Endothelial cell (in vitro differentiated cells): ENCODE measurements around the gene CDK14. TPM values are rescaled to one million over a fixed set of nuclear protein-coding genes. Genes with fewer than 3 reads are reported as not detected.

Experiments used
- DNase-seq: peaks from one replicate; pipeline ENCODE4 v3.0.0; 2021; ENCODE audit warnings: low spot score
- H3K27ac Mint-ChIP-seq: one replicate; pipeline ENCODE4 v1.8.0; 2021; ENCODE audit warnings: mixed read lengths, inconsistent platforms; ENCODE audit not compliant: unreplicated experiment
- H3K27me3 Mint-ChIP-seq: one replicate; pipeline ENCODE4 v1.8.0; 2021; ENCODE audit warnings: mild to moderate bottlenecking, moderate library complexity, mixed read lengths, inconsistent platforms; ENCODE audit not compliant: unreplicated experiment
- H3K36me3 Mint-ChIP-seq: one replicate; pipeline ENCODE4 v1.8.0; 2021; ENCODE audit warnings: mild to moderate bottlenecking, low read depth, mixed read lengths, inconsistent platforms; ENCODE audit not compliant: unreplicated experiment
- H3K4me1 Mint-ChIP-seq: one replicate; pipeline ENCODE4 v1.8.0; 2021; ENCODE audit warnings: mild to moderate bottlenecking, mixed read lengths, inconsistent platforms; ENCODE audit not compliant: unreplicated experiment
- H3K4me3 Mint-ChIP-seq: one replicate; pipeline ENCODE4 v1.8.0; 2021; ENCODE audit warnings: mild to moderate bottlenecking, mixed read lengths, inconsistent platforms; ENCODE audit not compliant: unreplicated experiment
- H3K9me3 Mint-ChIP-seq: one replicate; pipeline ENCODE4 v1.8.0; 2021; ENCODE audit warnings: mixed read lengths, inconsistent platforms; ENCODE audit not compliant: unreplicated experiment
- total RNA-seq: library from RNA; stranded (reverse); fragmentation: NEBNext Ultra II Directional; extraction: Animal tissue kit (Norgen Biotek cat#: 25700); gene quantifications from one replicate; pipeline ENCODE4 v1.2.1, GENCODE V29; 2021; ENCODE audit not compliant: unreplicated experiment
- TF ChIP-seq, protein P1 (sequence below): fragments of 200-600 bp; sonication (generic); IDR thresholded peaks from one replicate; pipeline ENCODE4 v1.5.0; 2021; ENCODE audit warnings: antibody characterized with exemption; ENCODE audit not compliant: unreplicated experiment

Gene CDK14
- total RNA-seq, 1 donor from 2014 or later = 30.2 TPM

DNA sequence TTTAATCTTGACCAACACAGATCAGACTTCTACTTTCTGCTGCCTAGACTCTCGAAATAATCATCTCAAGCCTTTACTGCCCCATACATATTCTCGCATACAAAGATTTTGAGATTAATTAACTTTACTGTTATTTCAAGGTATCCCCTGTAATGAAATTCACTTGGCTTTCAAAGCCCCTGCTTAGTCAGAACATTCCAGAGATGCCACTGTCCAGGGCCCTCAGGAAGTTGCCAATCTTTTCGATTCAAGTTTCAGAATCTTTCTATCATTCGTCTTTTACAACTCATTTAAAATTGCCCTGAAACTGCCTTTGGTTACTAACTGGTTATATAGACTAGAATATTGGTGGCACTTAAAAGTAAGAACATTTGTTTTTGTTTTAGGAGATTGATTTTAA lies 320.2 kb downstream of the CDK14 start:
- no peak overlapping the region for H3K4me3 Mint-ChIP-seq
- H3K36me3 Mint-ChIP-seq = no peaks in the 10 kb centered on the region
- no peaks in the 10 kb centered on the region for H3K9me3 Mint-ChIP-seq
- H3K27ac Mint-ChIP-seq = no peak overlapping the region
- TF ChIP-seq, protein P1, sequence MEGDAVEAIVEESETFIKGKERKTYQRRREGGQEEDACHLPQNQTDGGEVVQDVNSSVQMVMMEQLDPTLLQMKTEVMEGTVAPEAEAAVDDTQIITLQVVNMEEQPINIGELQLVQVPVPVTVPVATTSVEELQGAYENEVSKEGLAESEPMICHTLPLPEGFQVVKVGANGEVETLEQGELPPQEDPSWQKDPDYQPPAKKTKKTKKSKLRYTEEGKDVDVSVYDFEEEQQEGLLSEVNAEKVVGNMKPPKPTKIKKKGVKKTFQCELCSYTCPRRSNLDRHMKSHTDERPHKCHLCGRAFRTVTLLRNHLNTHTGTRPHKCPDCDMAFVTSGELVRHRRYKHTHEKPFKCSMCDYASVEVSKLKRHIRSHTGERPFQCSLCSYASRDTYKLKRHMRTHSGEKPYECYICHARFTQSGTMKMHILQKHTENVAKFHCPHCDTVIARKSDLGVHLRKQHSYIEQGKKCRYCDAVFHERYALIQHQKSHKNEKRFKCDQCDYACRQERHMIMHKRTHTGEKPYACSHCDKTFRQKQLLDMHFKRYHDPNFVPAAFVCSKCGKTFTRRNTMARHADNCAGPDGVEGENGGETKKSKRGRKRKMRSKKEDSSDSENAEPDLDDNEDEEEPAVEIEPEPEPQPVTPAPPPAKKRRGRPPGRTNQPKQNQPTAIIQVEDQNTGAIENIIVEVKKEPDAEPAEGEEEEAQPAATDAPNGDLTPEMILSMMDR = no peak
- peaks cover 3% of the 10 kb centered on the region for H3K27me3 Mint-ChIP-seq
- H3K4me1 Mint-ChIP-seq = no peaks in the 10 kb centered on the region
- DNase-seq = no peak

- Mint-ChIP-seq H3K4me3 (no peak overlapping the region), H3K27ac (no peak overlapping the region), H3K4me1 (no peaks in the 10 kb centered on the region), H3K36me3 (no peaks in the 10 kb centered on the region), H3K9me3 (no peaks in the 10 kb centered on the region), H3K27me3 (peaks cover 3% of the 10 kb centered on the region)
- no peak for DNase-seq
- TF ChIP-seq, protein P1 = no peak
Observed at GRCh38 chr7:90917539-90917938, 321.4 kb downstream of the CDK14 start.

- H3K4me3 Mint-ChIP-seq = no peak overlapping the region
Observed at GRCh38 chr7:90918303-90918702, 322.2 kb downstream of the CDK14 start.

GRCh38 chr7:90919816-90920215 lies 323.7 kb downstream of the CDK14 start:
- Mint-ChIP-seq H3K4me3 (no peak overlapping the region), H3K27me3 (no peaks in the 10 kb centered on the region), H3K4me1 (no peaks in the 10 kb centered on the region), H3K27ac (no peak overlapping the region), H3K9me3 (no peaks in the 10 kb centered on the region), H3K36me3 (no peaks in the 10 kb centered on the region)
- DNase-seq = no peak
- TF ChIP-seq, protein P1 = no peak

More at GRCh38 chr7:90918303-90918702, 322.2 kb downstream of the CDK14 start:
- Mint-ChIP-seq H3K4me1 (no peaks in the 10 kb centered on the region), H3K9me3 (no peaks in the 10 kb centered on the region), H3K27ac (no peak overlapping the region), H3K27me3 (peaks cover 3% of the 10 kb centered on the region), H3K36me3 (no peaks in the 10 kb centered on the region)
- no peak for DNase-seq
- TF ChIP-seq, protein P1 = no peak

GRCh38 chr7:90920336-90920735 lies 324.2 kb downstream of the CDK14 start:
- no peak overlapping the region for H3K4me3 Mint-ChIP-seq
- H3K9me3 Mint-ChIP-seq = no peaks in the 10 kb centered on the region
- DNase-seq = no peak
- H3K4me1 Mint-ChIP-seq = no peaks in the 10 kb centered on the region
- no peak overlapping the region for H3K27ac Mint-ChIP-seq
- TF ChIP-seq, protein P1 = no peak
- H3K27me3 Mint-ChIP-seq = no peaks in the 10 kb centered on the region
- no peaks in the 10 kb centered on the region for H3K36me3 Mint-ChIP-seq
